GM12878 (cell line): ENCODE results near the gene RDH12. TPM values are rescaled to one million over a fixed set of nuclear protein-coding genes. Genes with fewer than 3 reads are reported as not detected.

Experiments used
- ATAC-seq: fragments of 200-7000 bp; cut with Tn5 transposase; 3 replicates; pipeline ENCODE4 v1.9.1; 2020; ENCODE audit warnings: mild to moderate bottlenecking, moderate library complexity
- BruUV-seq: library from RNA; stranded (reverse); fragments of 400-500 nt; replicated peaks from 2 replicates; lab custom pipeline; 2021; lab: Mats Ljungman, UMichigan
- CTCF ChIA-PET: fragments of 300-600 bp; sonication (Branson Sonifier 250); formaldehyde crosslinking; extraction: SDS; loops from one replicate; lab custom pipeline; 2021; ENCODE audit warnings: inconsistent platforms; lab: Yijun Ruan, JAX
- POLR2A ChIA-PET: fragments of 350-600 bp; formaldehyde crosslinking; extraction: SDS; loops from one replicate; lab custom pipeline; 2021; ENCODE audit warnings: inconsistent platforms; lab: Charles Lee
- RAD21 ChIA-PET: fragments of 300-600 bp; sonication (Branson Sonifier 250); formaldehyde crosslinking; loops from one replicate; lab custom pipeline; 2023; ENCODE audit warnings: antibody characterized with exemption; ENCODE audit not compliant: unreplicated experiment; lab: Charles Lee
- SMC1A ChIA-PET: fragments of 300-600 bp; sonication (Branson Sonifier 250); formaldehyde crosslinking; loops from one replicate; lab custom pipeline; 2023; ENCODE audit not compliant: unreplicated experiment, uncharacterized antibody; lab: Charles Lee
- DNase-seq: peaks from one replicate; pipeline ENCODE4 v3.0.0-alpha.2; 2011; ENCODE audit warnings: low read depth, low spot score
- FAIRE-seq: peaks from 3 replicates; lab custom pipeline; 2011; peaks lifted over from hg19 to GRCh38; lab: Jason Lieb, UNC
- H2AFZ ChIP-seq: 2 replicates; pipeline ENCODE4 v1.6.0; 2011; ENCODE audit warnings: low read depth, low read length, control low read depth; ENCODE audit not compliant: control insufficient read depth
- H3K27ac ChIP-seq: 2 replicates; pipeline ENCODE4 v1.5.1; 2011; ENCODE audit warnings: control low read depth; ENCODE audit not compliant: control insufficient read depth, insufficient read depth
- H3K27me3 ChIP-seq, 2 experiments: replicated peaks in 1 of 2; 2 replicates each; pipeline versions ENCODE4 v1.6.0 to v1.6.1; 2011; ENCODE audit warnings: low read length in 1 of 2; ENCODE audit not compliant: control insufficient read depth in 2 of 2, insufficient read depth in 2 of 2
- H3K36me3 ChIP-seq, 2 experiments: 2 replicates each; pipeline ENCODE4 v1.5.1; 2011; ENCODE audit warnings: low read length in 1 of 2; ENCODE audit not compliant: control insufficient read depth in 2 of 2, insufficient read depth in 2 of 2
- H3K4me1 ChIP-seq: 2 replicates; pipeline ENCODE4 v1.6.1; 2011; ENCODE audit warnings: mild to moderate bottlenecking, low read length, moderate library complexity, mixed read lengths; ENCODE audit not compliant: control insufficient read depth, insufficient read depth
- H3K4me2 ChIP-seq: 2 replicates; pipeline ENCODE4 v1.6.0; 2011; ENCODE audit warnings: control low read depth; ENCODE audit not compliant: control insufficient read depth, insufficient read depth
- H3K4me3 ChIP-seq: fragments of 200-600 bp; sonication (generic); 2 replicates; pipeline ENCODE4 v1.5.1; 2016
- H3K79me2 ChIP-seq: 2 replicates; pipeline ENCODE4 v1.6.0; 2011; ENCODE audit warnings: low read length; ENCODE audit not compliant: control insufficient read depth, insufficient read depth
- H3K9ac ChIP-seq: 2 replicates; pipeline ENCODE4 v1.8.0; 2011; ENCODE audit warnings: low read length, control low read depth, mixed read lengths; ENCODE audit not compliant: control insufficient read depth, insufficient read depth
- H3K9me3 ChIP-seq: replicated peaks from 3 replicates; pipeline ENCODE4 v1.5.1; 2011; ENCODE audit warnings: mild to moderate bottlenecking, low read length; ENCODE audit not compliant: control insufficient read depth, insufficient read depth
- H4K20me1 ChIP-seq: 2 replicates; pipeline ENCODE4 v1.6.0; 2011; ENCODE audit not compliant: control insufficient read depth, insufficient read depth
- BHLHE40 ChIP-seq, 2 experiments: fragments of 450-650 bp in 1 of 2; IDR thresholded peaks; 2 replicates each; pipeline ENCODE4 v1.6.1; 2011 to 2017; ENCODE audit warnings: low read depth in 2 of 2, borderline replicate concordance in 1 of 2, improper control_type of control experiment in 1 of 2, low read length in 1 of 2, mild to moderate bottlenecking in 1 of 2
- FOXM1 ChIP-seq: IDR thresholded peaks from 2 replicates; pipeline ENCODE4 v1.6.1; 2012; ENCODE audit warnings: low read depth, mild to moderate bottlenecking, inconsistent platforms, low read length, moderate library complexity
- HDAC6 ChIP-seq: fragments of 200-600 bp; sonication (generic); IDR thresholded peaks from one replicate; pipeline ENCODE4 v1.8.0; 2017; ENCODE audit warnings: antibody characterized with exemption; ENCODE audit not compliant: unreplicated experiment
- JUNB ChIP-seq: IDR thresholded peaks from 2 replicates; pipeline ENCODE4 v1.6.1; 2016; ENCODE audit warnings: antibody characterized with exemption, mild to moderate bottlenecking
- RFX5 ChIP-seq: IDR thresholded peaks from 2 replicates; pipeline ENCODE4 v1.6.1; 2011; ENCODE audit warnings: low read depth, low read length, improper control_type of control experiment
- TARDBP ChIP-seq: IDR thresholded peaks from 2 replicates; pipeline ENCODE4 v1.6.1; 2016; ENCODE audit warnings: borderline replicate concordance
- TCF12 ChIP-seq: IDR thresholded peaks from 2 replicates; pipeline ENCODE4 v1.6.1; 2011; ENCODE audit warnings: low read depth, mild to moderate bottlenecking, low read length
- TCF7 ChIP-seq: IDR thresholded peaks from 2 replicates; pipeline ENCODE4 v1.6.1; 2014; ENCODE audit warnings: antibody characterized with exemption, borderline replicate concordance
- ZNF217 ChIP-seq: fragments of 450-650 bp; IDR thresholded peaks from 2 replicates; pipeline ENCODE4 v1.6.1; 2017; ENCODE audit warnings: antibody characterized with exemption, mild to moderate bottlenecking
- ZNF622 ChIP-seq: fragments of 450-650 bp; IDR thresholded peaks from 2 replicates; pipeline ENCODE4 v1.6.1; 2017; ENCODE audit warnings: mild to moderate bottlenecking, inconsistent platforms
- whole genome bisulfite sequencing: methylation state at CpG from one replicate; pipeline ENCODE4 v1.1.6; 2016; ENCODE audit warnings: low lambda C conversion rate; ENCODE audit not compliant: insufficient replicate concordance, insufficient coverage; ENCODE audit errors: missing lambda C conversion rate; 5-methylcytosine and 5-hydroxymethylcytosine counted together
- in situ Hi-C: fragments of 300-500 bp; cut with MboI; formaldehyde crosslinking; loops from 9 replicates; pipeline ENCODE4 v1.14.3; 2018; ENCODE audit warnings: mixed read lengths
- intact Hi-C: fragments of 100-400 bp; cut with micrococcal nuclease; formaldehyde crosslinking; loops from one replicate; pipeline ENCODE4 v1.14.2; 2022; ENCODE audit not compliant: unreplicated experiment
- polyA plus RNA-seq, 11 experiments: library from polyadenylated mRNA; depleted of rRNA in 4 of 11; unstranded in 6 of 11; stranded (reverse) in 5 of 11; fragments of >200 nt; fragmentation: Nextera tagmentation in 4 of 11; fragmentation: Illumina TruSeq in 1 of 11; extraction: Ambion mirVana in 4 of 11; extraction: Trizol in 1 of 11; gene quantifications; 1 replicate in 1 of 11; 2 replicates in 10 of 11; pipeline versions ENCODE4 v1.2.1 to v1.2.3, GENCODE V29; 2011 to 2016; ENCODE audit warnings: inconsistent platforms in 2 of 11, missing spikeins in 2 of 11, low read depth in 1 of 11
- total RNA-seq, 4 experiments: library from RNA; depleted of rRNA in 3 of 4; stranded (reverse); fragments of >200 nt in 3 of 4; fragmentation: Illumina TruSeq in 1 of 4; extraction: Trizol in 1 of 4; gene quantifications; 2 replicates each; pipeline versions ENCODE4 v1.2.1 to v1.2.3, GENCODE V29; 2013 to 2021
- TF ChIP-seq, protein P1 (sequence below): fragments of 450-650 bp; IDR thresholded peaks from 2 replicates; pipeline ENCODE4 v1.6.1; 2016; ENCODE audit warnings: mild to moderate bottlenecking, moderate library complexity, borderline replicate concordance
- TF ChIP-seq, protein P2 (sequence below): fragments of 450-650 bp; IDR thresholded peaks from 2 replicates; pipeline ENCODE4 v1.6.1; 2017; ENCODE audit warnings: mild to moderate bottlenecking
- TF ChIP-seq, protein P3 (sequence below): IDR thresholded peaks from 2 replicates; pipeline ENCODE4 v1.6.1; 2011; ENCODE audit warnings: low read depth, mild to moderate bottlenecking, low read length, moderate library complexity, borderline replicate concordance; ENCODE audit errors: extremely low read depth

Gene RDH12
- total and polyA plus RNA-seq, 10 of the 15 experiments (the other 5 are each of a cell fraction or from before 2014, with no cell fraction given): not detected

DNA sequence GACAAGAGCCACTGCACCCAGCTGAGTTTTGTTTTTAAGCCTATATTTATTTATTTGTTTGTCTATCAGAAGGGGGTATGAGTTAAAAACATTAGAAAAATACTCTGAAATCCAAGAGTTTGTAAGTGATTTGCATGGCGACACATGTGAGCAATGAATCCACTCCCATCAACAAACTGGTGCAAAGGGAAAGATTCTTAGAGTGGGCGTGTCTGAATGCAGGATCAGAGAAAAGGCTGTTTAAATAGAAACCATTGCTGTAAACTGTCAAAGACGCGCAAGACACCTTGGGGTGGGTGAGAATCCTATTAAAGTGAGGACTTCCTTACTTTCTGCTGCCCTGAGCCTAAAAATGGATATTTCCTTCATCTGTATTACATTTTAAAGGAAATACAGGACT, 62.8 kb downstream of the RDH12 start:
- Histone ChIP-seq H2AFZ (no peak overlapping the region), H3K9ac (no peak overlapping the region), H3K4me3 (no peak overlapping the region), H3K9me3 (no peaks in the 10 kb centered on the region), H3K27ac (no peak overlapping the region), H3K4me2 (no peak overlapping the region), H3K27me3 (no peaks in the 10 kb centered on the region), H3K79me2 (no peaks in the 10 kb centered on the region), H3K4me1 (no peaks in the 10 kb centered on the region), H4K20me1 (no peaks in the 10 kb centered on the region), H3K36me3 (peaks cover 26 to 36% of the 10 kb centered on the region in 2 experiments)
- ChIA-PET SMC1A (no interaction called here), RAD21 (no interaction called here), POLR2A (no interaction called here), CTCF (no interaction called here)
- WGBS: 97% methylated on average over 4 of the region's 4 CpGs
- no peak for TF ChIP-seq ZNF217
- no peak for TF ChIP-seq TARDBP
- no peak for TF ChIP-seq BHLHE40 (IDR thresholded peaks at IDR 0.05; ENCODE audit: borderline replicate concordance in 1 of 2, low read depth in 2 of 2, low read length in 1 of 2)
- TF ChIP-seq, protein P1, sequence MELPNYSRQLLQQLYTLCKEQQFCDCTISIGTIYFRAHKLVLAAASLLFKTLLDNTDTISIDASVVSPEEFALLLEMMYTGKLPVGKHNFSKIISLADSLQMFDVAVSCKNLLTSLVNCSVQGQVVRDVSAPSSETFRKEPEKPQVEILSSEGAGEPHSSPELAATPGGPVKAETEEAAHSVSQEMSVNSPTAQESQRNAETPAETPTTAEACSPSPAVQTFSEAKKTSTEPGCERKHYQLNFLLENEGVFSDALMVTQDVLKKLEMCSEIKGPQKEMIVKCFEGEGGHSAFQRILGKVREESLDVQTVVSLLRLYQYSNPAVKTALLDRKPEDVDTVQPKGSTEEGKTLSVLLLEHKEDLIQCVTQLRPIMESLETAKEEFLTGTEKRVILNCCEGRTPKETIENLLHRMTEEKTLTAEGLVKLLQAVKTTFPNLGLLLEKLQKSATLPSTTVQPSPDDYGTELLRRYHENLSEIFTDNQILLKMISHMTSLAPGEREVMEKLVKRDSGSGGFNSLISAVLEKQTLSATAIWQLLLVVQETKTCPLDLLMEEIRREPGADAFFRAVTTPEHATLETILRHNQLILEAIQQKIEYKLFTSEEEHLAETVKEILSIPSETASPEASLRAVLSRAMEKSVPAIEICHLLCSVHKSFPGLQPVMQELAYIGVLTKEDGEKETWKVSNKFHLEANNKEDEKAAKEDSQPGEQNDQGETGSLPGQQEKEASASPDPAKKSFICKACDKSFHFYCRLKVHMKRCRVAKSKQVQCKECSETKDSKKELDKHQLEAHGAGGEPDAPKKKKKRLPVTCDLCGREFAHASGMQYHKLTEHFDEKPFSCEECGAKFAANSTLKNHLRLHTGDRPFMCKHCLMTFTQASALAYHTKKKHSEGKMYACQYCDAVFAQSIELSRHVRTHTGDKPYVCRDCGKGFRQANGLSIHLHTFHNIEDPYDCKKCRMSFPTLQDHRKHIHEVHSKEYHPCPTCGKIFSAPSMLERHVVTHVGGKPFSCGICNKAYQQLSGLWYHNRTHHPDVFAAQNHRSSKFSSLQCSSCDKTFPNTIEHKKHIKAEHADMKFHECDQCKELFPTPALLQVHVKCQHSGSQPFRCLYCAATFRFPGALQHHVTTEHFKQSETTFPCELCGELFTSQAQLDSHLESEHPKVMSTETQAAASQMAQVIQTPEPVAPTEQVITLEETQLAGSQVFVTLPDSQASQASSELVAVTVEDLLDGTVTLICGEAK: no peak
- no peak for TF ChIP-seq TCF7
- TF ChIP-seq, protein P2, sequence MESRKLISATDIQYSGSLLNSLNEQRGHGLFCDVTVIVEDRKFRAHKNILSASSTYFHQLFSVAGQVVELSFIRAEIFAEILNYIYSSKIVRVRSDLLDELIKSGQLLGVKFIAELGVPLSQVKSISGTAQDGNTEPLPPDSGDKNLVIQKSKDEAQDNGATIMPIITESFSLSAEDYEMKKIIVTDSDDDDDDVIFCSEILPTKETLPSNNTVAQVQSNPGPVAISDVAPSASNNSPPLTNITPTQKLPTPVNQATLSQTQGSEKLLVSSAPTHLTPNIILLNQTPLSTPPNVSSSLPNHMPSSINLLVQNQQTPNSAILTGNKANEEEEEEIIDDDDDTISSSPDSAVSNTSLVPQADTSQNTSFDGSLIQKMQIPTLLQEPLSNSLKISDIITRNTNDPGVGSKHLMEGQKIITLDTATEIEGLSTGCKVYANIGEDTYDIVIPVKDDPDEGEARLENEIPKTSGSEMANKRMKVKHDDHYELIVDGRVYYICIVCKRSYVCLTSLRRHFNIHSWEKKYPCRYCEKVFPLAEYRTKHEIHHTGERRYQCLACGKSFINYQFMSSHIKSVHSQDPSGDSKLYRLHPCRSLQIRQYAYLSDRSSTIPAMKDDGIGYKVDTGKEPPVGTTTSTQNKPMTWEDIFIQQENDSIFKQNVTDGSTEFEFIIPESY: no peak
- no peak for TF ChIP-seq JUNB
- TF ChIP-seq RFX5: no peak
- no peak for TF ChIP-seq FOXM1
- TF ChIP-seq, protein P3, sequence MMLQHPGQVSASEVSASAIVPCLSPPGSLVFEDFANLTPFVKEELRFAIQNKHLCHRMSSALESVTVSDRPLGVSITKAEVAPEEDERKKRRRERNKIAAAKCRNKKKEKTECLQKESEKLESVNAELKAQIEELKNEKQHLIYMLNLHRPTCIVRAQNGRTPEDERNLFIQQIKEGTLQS: no peak
- TF ChIP-seq ZNF622: no peak
- TF ChIP-seq HDAC6: no peak
- no peak for TF ChIP-seq TCF12
- ATAC-seq (no peak), FAIRE-seq (no peak), DNase-seq (no peak)
- in situ Hi-C loops (no loop called here), intact Hi-C loops (no loop called here)
- BruUV-seq: no TSS peak
